GM12878 (cell line): ENCODE data around the gene CCNI. TPM values are rescaled to one million over a fixed set of nuclear protein-coding genes. Genes with fewer than 3 reads are reported as not detected.
A peak's percentile ranks its signal among the peaks of the same experiment; 100 is the strongest.
"Not testable (repeated sequence)": the region's sequence is repeated elsewhere in the genome, so short reads cannot be mapped to it uniquely, and the experiment has no call there.

ENCODE experiments used
- ATAC-seq: fragments of 200-7000 bp; cut with Tn5 transposase; 3 replicates; pipeline ENCODE4 v1.9.1; 2020; ENCODE audit warnings: mild to moderate bottlenecking, moderate library complexity
- BruUV-seq: library from RNA; stranded (reverse); fragments of 400-500 nt; replicated peaks from 2 replicates; lab custom pipeline; 2021; lab: Mats Ljungman, UMichigan
- CTCF ChIA-PET: fragments of 300-600 bp; sonication (Branson Sonifier 250); formaldehyde crosslinking; extraction: SDS; loops from one replicate; lab custom pipeline; 2021; ENCODE audit warnings: inconsistent platforms; lab: Yijun Ruan, JAX
- POLR2A ChIA-PET: fragments of 350-600 bp; formaldehyde crosslinking; extraction: SDS; loops from one replicate; lab custom pipeline; 2021; ENCODE audit warnings: inconsistent platforms; lab: Charles Lee
- RAD21 ChIA-PET: fragments of 300-600 bp; sonication (Branson Sonifier 250); formaldehyde crosslinking; loops from one replicate; lab custom pipeline; 2023; ENCODE audit warnings: antibody characterized with exemption; ENCODE audit not compliant: unreplicated experiment; lab: Charles Lee
- SMC1A ChIA-PET: fragments of 300-600 bp; sonication (Branson Sonifier 250); formaldehyde crosslinking; loops from one replicate; lab custom pipeline; 2023; ENCODE audit not compliant: unreplicated experiment, uncharacterized antibody; lab: Charles Lee
- DNase-seq: peaks from one replicate; pipeline ENCODE4 v3.0.0-alpha.2; 2011; ENCODE audit warnings: low read depth, low spot score
- FAIRE-seq: peaks from 3 replicates; lab custom pipeline; 2011; peaks lifted over from hg19 to GRCh38; lab: Jason Lieb, UNC
- H2AFZ ChIP-seq: 2 replicates; pipeline ENCODE4 v1.6.0; 2011; ENCODE audit warnings: low read depth, low read length, control low read depth; ENCODE audit not compliant: control insufficient read depth
- H3K27ac ChIP-seq: 2 replicates; pipeline ENCODE4 v1.5.1; 2011; ENCODE audit warnings: control low read depth; ENCODE audit not compliant: control insufficient read depth, insufficient read depth
- H3K27me3 ChIP-seq, 2 experiments: replicated peaks in 1 of 2; 2 replicates each; pipeline versions ENCODE4 v1.6.0 to v1.6.1; 2011; ENCODE audit warnings: low read length in 1 of 2; ENCODE audit not compliant: control insufficient read depth in 2 of 2, insufficient read depth in 2 of 2
- H3K36me3 ChIP-seq, 2 experiments: 2 replicates each; pipeline ENCODE4 v1.5.1; 2011; ENCODE audit warnings: low read length in 1 of 2; ENCODE audit not compliant: control insufficient read depth in 2 of 2, insufficient read depth in 2 of 2
- H3K4me1 ChIP-seq: 2 replicates; pipeline ENCODE4 v1.6.1; 2011; ENCODE audit warnings: mild to moderate bottlenecking, low read length, moderate library complexity, mixed read lengths; ENCODE audit not compliant: control insufficient read depth, insufficient read depth
- H3K4me2 ChIP-seq: 2 replicates; pipeline ENCODE4 v1.6.0; 2011; ENCODE audit warnings: control low read depth; ENCODE audit not compliant: control insufficient read depth, insufficient read depth
- H3K4me3 ChIP-seq: fragments of 200-600 bp; sonication (generic); 2 replicates; pipeline ENCODE4 v1.5.1; 2016
- H3K79me2 ChIP-seq: 2 replicates; pipeline ENCODE4 v1.6.0; 2011; ENCODE audit warnings: low read length; ENCODE audit not compliant: control insufficient read depth, insufficient read depth
- H3K9ac ChIP-seq: 2 replicates; pipeline ENCODE4 v1.8.0; 2011; ENCODE audit warnings: low read length, control low read depth, mixed read lengths; ENCODE audit not compliant: control insufficient read depth, insufficient read depth
- H3K9me3 ChIP-seq: replicated peaks from 3 replicates; pipeline ENCODE4 v1.5.1; 2011; ENCODE audit warnings: mild to moderate bottlenecking, low read length; ENCODE audit not compliant: control insufficient read depth, insufficient read depth
- H4K20me1 ChIP-seq: 2 replicates; pipeline ENCODE4 v1.6.0; 2011; ENCODE audit not compliant: control insufficient read depth, insufficient read depth
- ETV6 ChIP-seq, 2 experiments: fragments of 450-650 bp in 1 of 2; IDR thresholded peaks in 1 of 2; conservative IDR thresholded peaks in 1 of 2; 2 replicates each; pipeline ENCODE4 v1.6.1; 2014; ENCODE audit warnings: antibody characterized with exemption in 1 of 2, borderline replicate concordance in 1 of 2, low read depth in 1 of 2, mild to moderate bottlenecking in 1 of 2, moderate library complexity in 1 of 2
- FOXK2 ChIP-seq: fragments of 450-650 bp; IDR thresholded peaks from 2 replicates; pipeline ENCODE4 v1.6.1; 2017; ENCODE audit warnings: mild to moderate bottlenecking, moderate library complexity
- HDAC2 ChIP-seq: fragments of 200-600 bp; sonication (generic); IDR thresholded peaks from 2 replicates; pipeline ENCODE4 v1.6.1; 2017
- MLLT1 ChIP-seq: fragments of 450-650 bp; IDR thresholded peaks from 2 replicates; pipeline ENCODE4 v1.6.1; 2016; ENCODE audit warnings: mild to moderate bottlenecking
- RELA ChIP-seq: fragments of 450-650 bp; IDR thresholded peaks from 2 replicates; pipeline ENCODE4 v1.8.0; 2014; ENCODE audit warnings: borderline replicate concordance; ENCODE audit not compliant: partially characterized antibody
- RFX5 ChIP-seq: IDR thresholded peaks from 2 replicates; pipeline ENCODE4 v1.6.1; 2011; ENCODE audit warnings: low read depth, low read length, improper control_type of control experiment
- WGBS: methylation state at CpG from one replicate; pipeline ENCODE4 v1.1.6; 2016; ENCODE audit warnings: low lambda C conversion rate; ENCODE audit not compliant: insufficient replicate concordance, insufficient coverage; ENCODE audit errors: missing lambda C conversion rate; 5-methylcytosine and 5-hydroxymethylcytosine counted together
- in situ Hi-C: fragments of 300-500 bp; cut with MboI; formaldehyde crosslinking; loops from 9 replicates; pipeline ENCODE4 v1.14.3; 2018; ENCODE audit warnings: mixed read lengths
- intact Hi-C: fragments of 100-400 bp; cut with micrococcal nuclease; formaldehyde crosslinking; loops from one replicate; pipeline ENCODE4 v1.14.2; 2022; ENCODE audit not compliant: unreplicated experiment
- polyA plus RNA-seq, 11 experiments: library from polyadenylated mRNA; depleted of rRNA in 4 of 11; unstranded in 6 of 11; stranded (reverse) in 5 of 11; fragments of >200 nt; fragmentation: Nextera tagmentation in 4 of 11; fragmentation: Illumina TruSeq in 1 of 11; extraction: Ambion mirVana in 4 of 11; extraction: Trizol in 1 of 11; gene quantifications; 1 replicate in 1 of 11; 2 replicates in 10 of 11; pipeline versions ENCODE4 v1.2.1 to v1.2.3, GENCODE V29; 2011 to 2016; ENCODE audit warnings: inconsistent platforms in 2 of 11, missing spikeins in 2 of 11, low read depth in 1 of 11
- total RNA-seq, 4 experiments: library from RNA; depleted of rRNA in 3 of 4; stranded (reverse); fragments of >200 nt in 3 of 4; fragmentation: Illumina TruSeq in 1 of 4; extraction: Trizol in 1 of 4; gene quantifications; 2 replicates each; pipeline versions ENCODE4 v1.2.1 to v1.2.3, GENCODE V29; 2013 to 2021

Gene CCNI
- total and polyA plus RNA-seq, 10 of the 15 experiments (the other 5 are each of a cell fraction or from before 2014, with no cell fraction given) = 70.6 to 178 (median 105) TPM

- no peak overlapping the region for H3K4me3 ChIP-seq
- no peaks in the 10 kb centered on the region for H3K9me3 ChIP-seq
- no peaks in the 10 kb centered on the region for H3K4me1 ChIP-seq
- CTCF ChIA-PET = interaction anchor here (0.5 to 3.8 kb wide), 5 partner anchors 10 to 120 kb away, joined by 3 to 16 read pairs (median 7); no protein-coding TSS in a partner anchor
- intact Hi-C loops = no loop called here
- H3K4me2 ChIP-seq = no peak overlapping the region
- RAD21 ChIA-PET = interaction anchor here (0.7 to 1.4 kb wide), 3 partner anchors 10 to 120 kb away, joined by 3 to 4 read pairs (median 3); no protein-coding TSS in a partner anchor
- FAIRE-seq (no peak), DNase-seq (no peak), ATAC-seq (no peak)
- no peaks in the 10 kb centered on the region for H3K79me2 ChIP-seq
- no peak overlapping the region for H3K27ac ChIP-seq
- H3K9ac ChIP-seq = no peak overlapping the region
- in situ Hi-C loops = no loop called here
- no peaks in the 10 kb centered on the region for H3K27me3 ChIP-seq
- BruUV-seq = no TSS peak
- TF ChIP-seq ETV6 (conservative IDR thresholded peaks at IDR 0.05 in 1 of 2, IDR thresholded peaks at IDR 0.05 in 1 of 2; ENCODE audit: borderline replicate concordance in 1 of 2, low read depth in 1 of 2) (no peak), RFX5 (no peak), HDAC2 (no peak), FOXK2 (no peak), RELA (no peak)
- H3K36me3 ChIP-seq = no peaks in the 10 kb centered on the region
- SMC1A ChIA-PET = interaction anchor here (0.8 to 1.5 kb wide), 5 partner anchors 9 to 120 kb away, joined by 3 to 8 read pairs (median 3); no protein-coding TSS in a partner anchor
- H4K20me1 ChIP-seq = no peaks in the 10 kb centered on the region
- 89% methylated on average over 11 of the region's 11 CpGs for WGBS
- POLR2A ChIA-PET = interaction anchor here (0.7 to 1.2 kb wide), 2 partner anchors 12 to 72 kb away, joined by 4 to 6 read pairs; no protein-coding TSS in a partner anchor
- H2AFZ ChIP-seq = no peak overlapping the region
Observed at GRCh38 chr4:77082886-77083608, 7.3 kb upstream of the CCNI start.

- not testable (repeated sequence) for H3K27me3 ChIP-seq, ATAC-seq, H3K36me3 ChIP-seq, H3K4me2 ChIP-seq, H3K4me3 ChIP-seq
- 0 out of 2 replicates have a peak, but pooled peaks have one; percentile 18 for TF ChIP-seq MLLT1
- TF ChIP-seq, all 136 proteins: peak for 1; not testable (repeated sequence) for 135
- H3K79me2 ChIP-seq, H2AFZ ChIP-seq, intact Hi-C loops, H4K20me1 ChIP-seq, in situ Hi-C loops, H3K9me3 ChIP-seq, POLR2A ChIA-PET, BruUV-seq, FAIRE-seq, H3K9ac ChIP-seq, H3K27ac ChIP-seq, DNase-seq, H3K4me1 ChIP-seq: not testable (repeated sequence)
- ChIA-PET RAD21 (interaction anchor here (0.6 to 1.5 kb wide), 2 partner anchors 52 to 82 kb away, joined by 3 read pairs; no protein-coding TSS in a partner anchor), SMC1A (interaction anchor here (1.0 kb wide), 1 partner anchor 16 kb away, joined by 3 read pairs; no protein-coding TSS in a partner anchor), CTCF (interaction anchor here (1.0 to 3.8 kb wide), 6 partner anchors 13 to 123 kb away, joined by 4 to 16 read pairs (median 5); no protein-coding TSS in a partner anchor)
- WGBS = 63% methylated on average over 7 of the region's 7 CpGs
Observed at GRCh38 chr4:77080806-77081205, 5.0 kb upstream of the CCNI start.
